Frontal cortex (tissue), 4 donors: ENCODE results near the gene CRACR2B. TPM values are rescaled to one million over a fixed set of nuclear protein-coding genes. Genes with fewer than 3 reads are reported as not detected.

Source experiments
- DNase-seq, 2 donors: peaks; one replicate each; pipeline ENCODE4 v3.0.0; 2012; ENCODE audit warnings: low spot score in 2 of 2
- FAIRE-seq: peaks from 2 replicates; lab custom pipeline; 2012; peaks lifted over from hg19 to GRCh38; lab: Jason Lieb, UNC
- total RNA-seq: library from RNA; depleted of rRNA; stranded (reverse); fragments of >200 nt; gene quantifications from one replicate; pipeline ENCODE4 v1.2.3, GENCODE V29; 2014
- donor health status: control.
- donor health status: control.
- donor health status: control.

Gene CRACR2B
- total RNA-seq, 1 donor from 2014 or later = 0.82 TPM

DNA sequence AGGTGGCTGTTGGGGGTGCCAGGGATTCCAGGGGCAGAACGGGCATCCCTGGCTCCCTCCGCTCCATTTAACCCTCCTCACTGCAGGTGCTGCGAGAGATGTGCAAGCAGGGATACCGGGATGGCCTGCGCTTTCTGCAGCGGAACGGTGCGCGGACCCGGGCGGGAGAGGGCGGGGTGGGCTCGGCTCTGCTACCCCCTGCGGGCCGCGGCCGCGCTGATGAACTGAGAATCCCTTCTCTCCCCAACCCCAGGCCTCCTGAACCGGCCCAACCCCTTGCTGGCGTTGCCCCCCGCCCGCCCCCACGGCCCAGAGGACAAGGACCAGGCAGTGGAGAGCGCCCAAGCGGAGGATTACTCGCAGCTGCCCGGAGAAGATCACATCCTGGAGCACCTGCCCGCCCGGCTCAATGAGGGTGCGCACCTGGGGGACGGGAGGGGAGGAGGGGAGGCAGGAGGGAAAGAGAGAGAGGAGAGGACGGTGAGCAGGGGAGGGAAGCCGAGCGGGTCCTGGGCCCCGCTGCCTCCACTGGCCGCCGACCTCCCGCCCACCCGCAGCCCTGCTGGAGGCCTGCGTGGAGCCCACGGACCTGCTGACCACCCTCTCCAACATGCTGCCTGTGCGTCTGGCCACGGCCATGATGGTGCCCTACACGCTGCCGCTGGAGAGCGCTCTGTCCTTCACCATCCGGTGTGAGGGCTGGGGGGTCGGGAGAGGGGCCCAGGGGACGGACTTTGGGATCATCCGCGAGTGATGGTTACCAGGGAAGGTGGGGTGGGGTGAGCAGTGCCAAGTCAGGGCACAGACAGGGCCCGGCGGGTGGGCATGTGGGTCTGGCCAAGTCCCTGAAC is 4.1 kb upstream of the CRACR2B start:
- FAIRE-seq = no peak
- DNase-seq = no peak

DNA sequence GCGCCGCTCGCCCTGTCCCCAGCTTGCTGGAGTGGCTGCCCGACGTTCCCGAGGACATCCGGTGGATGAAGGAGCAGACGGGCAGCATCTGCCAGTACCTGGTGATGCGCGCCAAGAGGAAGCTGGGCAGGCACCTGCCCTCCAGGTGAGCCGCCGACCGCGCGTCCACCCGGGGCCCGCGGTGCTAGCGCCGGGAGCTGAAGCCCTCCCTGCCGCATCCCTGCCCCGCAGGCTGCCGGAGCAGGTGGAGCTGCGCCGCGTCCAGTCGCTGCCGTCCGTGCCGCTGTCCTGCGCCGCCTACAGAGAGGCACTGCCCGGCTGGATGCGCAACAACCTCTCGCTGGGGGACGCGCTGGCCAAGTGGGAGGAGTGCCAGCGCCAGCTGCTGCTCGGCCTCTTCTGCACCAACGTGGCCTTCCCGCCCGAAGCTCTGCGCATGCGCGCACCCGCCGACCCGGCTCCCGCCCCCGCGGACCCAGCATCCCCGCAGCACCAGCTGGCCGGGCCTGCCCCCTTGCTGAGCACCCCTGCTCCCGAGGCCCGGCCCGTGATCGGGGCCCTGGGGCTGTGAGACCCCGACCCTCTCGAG is 3.3 kb upstream of the CRACR2B start:
- peak; percentile 58 to 66 for DNase-seq
- no peak for FAIRE-seq

DNA sequence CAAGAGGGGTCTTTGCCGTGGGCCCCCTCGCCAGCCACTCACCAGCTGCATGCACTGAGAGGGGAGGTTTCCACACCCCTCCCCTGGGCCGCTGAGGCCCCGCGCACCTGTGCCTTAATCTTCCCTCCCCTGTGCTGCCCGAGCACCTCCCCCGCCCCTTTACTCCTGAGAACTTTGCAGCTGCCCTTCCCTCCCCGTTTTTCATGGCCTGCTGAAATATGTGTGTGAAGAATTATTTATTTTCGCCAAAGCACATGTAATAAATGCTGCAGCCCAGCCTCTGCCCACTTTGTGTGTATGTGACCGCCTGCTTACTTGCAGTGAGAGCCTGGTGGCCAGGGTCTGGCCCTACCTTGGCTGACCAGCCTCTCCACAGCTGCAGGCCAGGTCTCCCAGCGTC is 2.8 kb upstream of the CRACR2B start:
- FAIRE-seq = no peak
- DNase-seq = no peak

DNA sequence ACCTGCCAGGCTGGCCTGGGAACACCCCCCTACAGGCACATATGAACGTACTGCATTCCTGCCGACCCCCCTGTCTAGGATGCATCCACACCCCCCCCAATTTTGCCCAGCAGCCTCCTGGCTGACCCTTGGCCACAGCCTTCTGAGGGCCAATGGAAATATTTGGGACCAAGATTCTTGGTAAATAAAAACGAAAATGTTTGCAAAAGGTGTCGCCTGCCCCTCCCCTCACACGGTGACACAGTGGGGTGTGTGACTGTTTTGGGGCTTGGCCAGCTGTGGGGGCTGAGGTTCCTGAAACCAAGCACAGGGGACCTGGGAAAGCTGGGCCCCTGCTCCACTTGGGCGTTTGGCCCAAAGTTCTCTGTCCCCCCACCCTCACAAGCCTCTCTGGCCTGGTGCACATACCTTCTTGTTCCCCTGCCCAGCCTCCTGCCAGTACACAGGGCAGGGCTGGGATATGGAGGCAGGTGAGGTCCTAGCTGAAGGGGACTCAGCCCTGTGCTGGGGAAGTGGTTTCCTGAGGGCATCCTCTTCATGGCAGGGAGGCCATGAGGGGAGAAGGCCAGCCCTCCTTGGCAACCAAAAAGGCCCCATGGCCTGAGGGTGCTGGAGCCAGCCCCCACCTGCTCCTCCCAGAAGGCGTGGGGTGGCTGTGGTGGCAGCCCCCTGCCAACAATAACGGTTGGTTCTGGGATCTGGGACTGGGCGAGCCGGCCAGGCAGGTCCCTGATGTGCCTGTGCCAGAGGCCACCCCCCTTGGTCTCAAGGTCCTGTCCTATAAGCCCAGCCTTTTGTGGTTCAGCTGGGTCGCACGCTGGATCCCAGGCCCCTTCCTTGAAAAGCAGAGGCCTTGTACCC is 2.1 kb upstream of the CRACR2B start:
- FAIRE-seq = no peak

DNA sequence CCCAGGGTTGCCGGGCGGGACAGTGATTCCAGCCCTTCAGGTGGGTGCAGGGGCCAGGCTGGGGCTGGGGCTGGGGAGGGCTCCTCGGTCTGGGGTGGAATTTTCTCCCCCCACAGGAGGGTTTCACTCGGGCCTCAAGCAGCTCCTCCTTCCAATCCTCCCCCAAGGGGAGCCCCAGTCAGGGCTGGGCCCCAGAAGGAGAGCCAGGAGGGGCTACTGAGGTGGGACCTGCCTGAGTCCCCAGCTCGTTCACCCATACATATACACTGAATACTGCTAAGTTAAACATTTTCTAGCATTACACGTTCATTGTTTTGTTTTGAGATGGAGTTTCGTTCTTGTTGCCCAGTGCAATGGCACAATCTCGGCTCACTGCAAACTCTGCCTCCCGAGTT is 1.5 kb upstream of the CRACR2B start:
- FAIRE-seq = no peak
- no peak for DNase-seq

More for the DNA sequence above, 2.1 kb upstream of the CRACR2B start:
- no peak for DNase-seq

DNA sequence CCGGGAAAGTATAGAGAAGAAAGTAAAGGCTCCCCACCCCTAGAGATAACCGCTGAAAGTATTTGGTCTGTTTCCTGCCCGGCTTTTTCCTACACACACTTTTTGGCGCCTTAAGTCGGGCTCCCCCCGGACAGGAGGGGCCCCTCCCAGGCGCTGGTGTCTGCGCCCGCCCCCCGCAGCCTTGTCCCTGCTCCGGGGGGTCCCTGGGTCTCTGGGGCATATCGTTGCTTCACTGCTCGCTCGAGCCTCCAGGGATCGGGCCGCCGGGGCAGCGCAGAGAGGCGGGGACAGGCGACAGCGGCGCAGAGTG is 928 bp upstream of the CRACR2B start:
- DNase-seq (no peak), FAIRE-seq (no peak)

DNA sequence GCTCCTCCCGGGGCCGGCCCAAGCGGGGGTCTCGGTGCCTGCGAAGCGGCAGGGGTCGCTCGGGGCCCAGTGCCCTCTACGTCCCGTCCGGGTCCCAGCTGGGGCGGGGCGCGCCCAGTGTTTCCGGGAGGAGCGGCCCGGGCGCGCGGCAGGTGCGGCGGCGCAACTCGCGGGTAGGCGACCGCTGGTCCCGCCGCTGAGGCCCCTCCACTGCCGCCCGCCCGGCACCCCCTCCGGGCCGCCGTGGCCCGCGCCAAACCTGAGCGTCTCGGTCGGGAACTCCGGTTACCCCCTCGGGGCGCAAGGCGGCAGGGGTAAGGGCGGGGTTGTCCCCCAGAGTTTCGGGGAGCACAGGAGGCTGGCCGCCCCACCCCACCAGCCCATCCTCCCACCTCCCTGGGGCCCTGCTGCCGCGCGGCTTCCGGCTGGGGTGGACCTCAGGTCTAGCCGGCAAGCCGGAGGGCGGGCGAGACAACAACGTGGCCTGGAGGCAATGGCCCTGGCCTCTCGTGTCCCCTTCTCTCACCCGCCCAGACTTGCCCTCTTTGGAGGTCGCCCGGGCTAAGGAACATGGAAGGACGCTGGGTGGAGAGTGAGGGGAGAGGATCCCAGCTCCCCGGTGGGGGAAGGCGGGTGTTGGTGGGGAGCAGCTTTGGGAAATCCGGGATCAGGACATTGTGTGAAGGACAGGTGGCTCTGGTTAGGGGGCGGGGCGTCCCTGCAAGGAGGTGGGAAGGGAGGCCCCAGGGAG is 398 bp upstream of the CRACR2B start:
- DNase-seq (no peak), FAIRE-seq (no peak)

DNA sequence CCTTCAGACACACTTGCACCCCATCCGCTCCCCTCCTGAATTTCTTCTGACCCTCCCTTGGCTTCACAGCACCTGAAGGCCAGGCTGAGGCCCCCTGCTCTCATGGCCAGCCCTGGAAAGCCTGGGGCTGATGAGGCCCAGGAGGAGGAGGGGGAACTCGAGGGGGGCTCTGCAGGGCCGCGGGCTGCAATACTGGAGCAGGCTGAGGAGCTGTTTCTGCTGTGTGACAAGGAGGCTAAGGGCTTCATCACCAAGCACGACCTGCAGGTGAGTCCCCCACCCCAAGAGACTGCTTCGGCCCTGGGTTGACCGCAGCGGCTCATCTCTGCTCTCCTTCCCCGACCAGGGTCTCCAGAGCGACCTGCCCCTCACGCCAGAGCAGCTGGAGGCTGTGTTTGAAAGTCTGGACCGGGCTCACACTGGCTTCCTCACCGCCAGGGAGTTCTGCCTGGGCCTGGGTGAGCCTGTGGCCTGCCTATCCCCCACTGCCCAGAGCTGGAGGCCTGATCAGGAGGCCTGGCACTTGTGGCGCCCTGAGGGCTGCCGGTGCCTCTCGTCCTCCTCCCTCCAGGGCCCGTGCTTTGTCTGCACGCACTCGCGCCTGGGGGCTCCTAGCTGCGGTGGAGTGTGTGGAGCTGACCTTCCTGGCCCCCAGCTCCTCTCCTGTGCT is 922 bp downstream of the CRACR2B start:
- DNase-seq (no peak), FAIRE-seq (no peak)

DNA sequence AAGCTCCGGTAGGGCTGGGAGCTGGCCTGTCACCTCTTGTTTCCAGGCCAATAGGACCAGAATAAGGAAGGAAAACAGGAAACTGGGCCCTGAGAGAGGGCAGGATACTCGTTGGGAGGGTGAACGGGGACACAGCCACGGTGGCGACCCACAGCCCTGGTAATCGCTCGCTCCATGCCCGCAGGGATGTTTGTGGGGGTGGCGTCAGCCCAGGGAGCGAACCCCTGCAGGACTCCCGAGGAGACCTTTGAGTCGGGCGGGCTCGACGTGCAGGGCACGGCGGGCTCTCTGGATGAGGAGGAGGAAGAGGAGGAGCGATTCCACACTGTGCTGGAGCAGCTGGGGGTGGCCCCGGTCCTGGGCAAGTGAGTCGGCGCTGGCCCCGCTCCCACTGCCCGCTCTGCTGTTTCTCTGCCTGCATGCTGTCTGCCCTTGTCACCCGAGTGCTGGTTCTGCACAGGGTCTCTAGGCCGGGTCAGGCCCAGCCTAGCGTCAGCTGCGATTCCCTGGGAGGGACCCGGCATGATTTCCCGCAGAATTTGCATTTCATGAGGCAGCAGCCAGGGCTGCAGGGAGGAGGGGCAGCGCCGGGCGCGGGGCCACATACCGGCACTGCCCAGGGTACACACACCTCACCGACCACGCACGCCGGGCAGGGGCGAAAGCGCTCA is 1.6 kb downstream of the CRACR2B start:
- DNase-seq = no peak
- no peak for FAIRE-seq

DNA sequence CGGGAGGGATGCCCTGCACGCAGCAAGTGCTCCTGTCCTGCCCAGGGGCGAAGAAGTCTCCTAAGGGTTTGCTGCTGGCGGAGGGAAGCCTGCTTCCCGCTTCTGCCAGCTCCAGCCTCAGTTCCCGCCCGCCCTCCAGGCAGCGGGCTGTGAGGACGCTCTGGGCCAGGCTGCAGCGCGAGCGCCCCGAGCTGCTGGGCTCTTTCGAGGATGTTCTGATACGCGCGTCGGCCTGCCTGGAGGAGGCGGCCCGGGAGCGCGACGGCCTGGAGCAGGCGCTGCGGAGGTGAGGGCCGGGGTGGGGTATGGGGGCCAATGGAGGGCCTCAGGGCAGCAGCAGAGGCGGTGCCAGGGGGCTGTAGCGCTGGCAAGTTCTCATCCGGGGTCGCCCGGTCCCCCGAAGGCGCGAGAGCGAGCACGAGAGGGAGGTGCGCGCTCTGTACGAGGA is 2.2 kb downstream of the CRACR2B start:
- DNase-seq (no peak), FAIRE-seq (no peak)

DNA sequence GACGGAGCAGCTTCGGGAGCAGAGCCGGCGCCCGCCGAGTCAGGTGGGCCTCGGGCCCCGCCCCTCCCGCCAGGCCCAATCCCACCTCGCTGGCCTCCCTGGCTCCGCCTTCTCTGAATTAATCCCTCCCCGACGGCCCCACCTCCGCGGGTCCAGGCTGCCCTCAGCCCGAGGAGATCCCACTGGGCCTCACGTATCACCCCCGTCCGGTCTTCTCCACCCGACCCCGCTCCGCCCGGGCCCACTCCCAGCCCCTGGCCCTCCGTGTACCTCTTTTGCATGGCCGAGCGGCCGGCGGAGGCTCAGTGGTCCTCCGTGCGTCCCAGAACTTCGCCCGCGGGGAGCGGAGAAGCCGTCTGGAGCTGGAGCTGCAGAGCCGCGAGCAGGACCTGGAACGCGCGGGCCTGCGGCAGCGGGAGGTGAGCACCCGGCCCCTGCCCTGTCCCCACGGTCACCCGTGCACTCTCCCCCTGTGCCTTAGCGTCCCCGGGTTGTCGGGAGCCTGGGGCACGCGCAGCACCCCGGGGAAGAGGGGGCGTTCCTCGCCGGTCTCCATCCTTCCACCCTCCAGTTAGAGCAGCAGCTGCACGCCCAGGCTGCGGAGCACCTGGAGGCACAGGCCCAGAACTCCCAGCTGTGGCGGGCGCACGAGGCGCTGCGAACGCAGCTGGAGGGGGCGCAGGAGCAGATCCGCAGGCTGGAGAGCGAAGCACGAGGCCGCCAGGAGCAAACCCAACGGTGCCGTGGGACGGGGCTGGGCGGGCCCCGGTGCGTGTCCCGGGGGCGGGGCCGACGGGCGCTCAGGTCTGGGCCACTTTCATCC is 2.8 kb downstream of the CRACR2B start:
- FAIRE-seq (no peak), DNase-seq (peak in 1 of 2 donors; percentile 58)

DNA sequence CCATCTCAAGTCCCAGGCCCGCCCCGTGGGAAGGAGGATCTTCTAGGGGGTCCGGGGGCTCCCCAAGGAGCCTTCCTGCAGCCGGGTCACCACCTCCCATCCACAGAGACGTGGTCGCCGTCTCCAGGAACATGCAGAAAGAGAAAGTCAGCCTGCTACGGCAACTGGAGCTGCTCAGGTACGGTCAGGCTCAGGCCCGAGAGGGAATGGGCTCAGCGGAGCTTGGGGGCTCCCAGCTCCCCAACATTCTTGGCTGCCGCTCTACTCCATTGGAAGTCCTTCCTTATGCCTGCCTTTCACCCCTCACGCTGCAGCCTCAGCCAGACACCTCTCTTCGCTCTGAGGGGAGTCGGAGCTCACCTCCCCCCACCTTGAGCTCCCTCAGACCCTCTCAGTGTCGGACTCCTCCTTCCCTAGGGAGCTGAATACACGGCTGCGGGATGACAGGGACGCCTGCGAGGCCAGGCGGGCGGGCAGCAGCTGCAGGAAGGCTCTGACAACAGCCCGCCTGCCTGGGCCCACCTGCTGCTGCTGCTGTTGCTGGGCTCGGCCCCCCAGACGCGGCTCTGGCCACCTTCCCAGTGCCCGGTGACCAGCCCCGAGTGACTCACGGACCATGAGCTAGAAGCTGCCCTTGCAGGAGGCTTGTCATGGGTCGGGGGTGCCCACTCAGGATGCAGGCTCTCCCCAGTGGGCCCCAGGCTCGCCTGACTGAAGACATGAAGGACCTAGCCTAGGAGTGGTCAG is 3.6 kb downstream of the CRACR2B start:
- FAIRE-seq = no peak
- DNase-seq = no peak

DNA sequence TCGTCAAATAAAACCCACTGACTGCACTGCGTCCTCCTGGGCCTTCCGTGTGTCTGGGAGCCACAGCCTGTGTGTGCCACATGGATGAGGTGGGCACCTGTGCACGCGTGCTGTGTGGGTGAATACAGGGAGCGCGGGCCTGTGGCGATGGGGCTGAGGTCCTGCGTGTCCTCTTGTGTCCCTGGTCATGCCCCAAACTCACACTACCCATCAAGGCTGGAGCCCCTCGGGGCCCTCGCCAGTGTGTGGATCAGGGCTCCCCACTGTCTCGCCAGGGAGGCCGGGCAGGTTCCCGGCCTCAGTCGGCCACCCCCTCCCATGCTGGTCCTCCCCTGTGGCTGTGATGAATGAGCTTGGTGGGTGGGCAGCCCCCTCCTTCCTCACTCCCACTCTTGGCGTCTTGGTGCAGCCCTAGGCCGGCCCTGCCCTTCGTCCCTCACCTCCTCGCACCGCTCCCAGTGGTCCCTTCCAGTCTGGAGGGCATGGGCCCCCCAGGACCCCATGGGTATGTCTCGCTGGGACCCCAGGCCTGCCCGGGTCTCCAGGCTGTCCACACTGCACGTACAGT is 4.3 kb downstream of the CRACR2B start:
- FAIRE-seq = no peak
- DNase-seq = no peak

DNA sequence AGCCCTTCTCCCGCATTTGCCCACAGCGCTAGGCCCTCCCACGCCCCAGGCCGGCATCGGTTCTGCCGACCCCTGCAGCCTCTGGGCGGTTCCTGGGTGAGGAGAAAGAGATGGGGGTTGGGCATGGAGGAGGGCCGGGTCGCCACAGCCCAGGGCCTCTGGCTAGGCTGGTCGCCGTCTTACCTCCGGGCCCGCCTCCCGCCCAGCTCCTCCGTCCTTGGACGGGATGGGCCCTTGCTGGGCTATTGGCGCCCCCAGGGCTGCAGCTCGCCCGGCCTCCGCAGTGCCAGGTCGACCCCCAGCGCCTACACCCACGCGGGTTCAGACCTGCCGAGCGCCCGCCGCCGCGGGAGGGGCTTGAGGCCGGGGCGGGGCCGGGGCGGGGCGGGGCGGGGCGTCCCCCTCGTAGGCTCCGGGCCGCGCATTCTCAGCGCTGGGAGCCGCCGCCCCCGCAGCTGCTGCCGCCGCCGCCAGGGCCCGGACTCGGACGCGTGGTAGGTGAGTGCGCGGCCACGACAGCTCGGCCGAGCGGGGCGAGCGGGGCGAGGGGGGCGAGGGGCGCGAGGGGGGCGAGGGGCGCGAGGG is 4.9 kb downstream of the CRACR2B start, which contains the start of gene CD151:
Gene CD151, plus strand, starts transcription at position 424 of the 585 bp plus-strand sequence. CDS start 3,118 bp downstream, outside the sequence.
- DNase-seq (peak in 1 of 2 donors; percentile 66), FAIRE-seq (no peak)

DNA sequence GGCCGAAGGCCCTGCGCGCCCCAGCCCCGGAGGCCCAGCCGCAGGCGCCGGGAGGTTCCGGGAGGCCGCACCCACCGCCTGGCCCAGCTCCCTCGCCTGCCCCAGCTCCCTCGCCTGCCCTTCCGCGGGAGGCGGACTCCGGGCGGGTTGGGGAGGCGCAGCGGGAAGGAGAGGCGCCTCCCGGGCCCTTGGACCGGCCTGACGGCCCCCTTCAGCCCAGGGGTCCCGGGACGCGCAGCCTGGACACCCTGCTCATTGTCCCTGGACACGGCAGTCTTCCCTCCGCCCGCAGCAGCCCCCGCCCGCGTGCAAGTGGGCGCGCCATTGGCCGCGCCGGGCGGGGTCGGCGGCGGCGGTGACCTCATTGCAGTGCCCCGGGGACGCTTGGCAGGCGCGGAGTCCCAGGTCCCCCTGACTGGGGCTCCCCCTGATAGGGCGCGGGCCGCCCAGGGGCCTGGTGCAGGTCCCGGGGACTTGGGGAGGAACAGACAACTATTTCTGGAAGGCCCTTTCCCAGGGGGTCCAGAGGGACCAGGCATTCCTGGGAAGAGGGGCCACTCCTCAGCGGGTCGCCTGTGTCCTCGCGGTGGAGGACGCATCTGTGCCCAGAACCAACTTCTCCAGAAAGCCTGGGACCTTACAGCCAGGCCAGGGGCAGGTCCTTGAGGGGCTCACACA is 5.5 kb downstream of the CRACR2B start:
- DNase-seq = no peak
- FAIRE-seq = no peak

DNA sequence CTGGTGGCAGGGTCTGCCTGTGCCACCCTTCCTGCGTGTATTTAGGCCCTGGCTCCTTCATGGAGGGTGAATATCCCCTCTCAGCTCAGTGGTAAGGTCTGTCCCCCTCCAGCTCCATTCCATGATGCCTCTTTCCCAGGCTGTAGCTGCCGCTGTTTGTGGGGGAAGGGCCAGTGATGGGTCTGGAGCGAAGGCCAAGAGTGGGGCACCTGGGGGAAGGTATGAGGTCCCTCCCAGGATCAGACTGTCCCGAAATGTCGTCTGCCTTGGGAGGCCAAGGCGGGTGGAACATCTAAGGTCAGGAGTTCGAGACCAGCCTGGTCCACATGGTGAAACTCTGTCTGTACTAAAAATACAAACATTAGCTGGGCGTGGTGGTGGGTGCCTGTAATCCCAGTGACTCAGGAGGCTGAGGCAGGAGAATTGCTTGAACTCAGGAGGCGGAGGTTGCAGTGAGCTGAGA is 6.2 kb downstream of the CRACR2B start:
- FAIRE-seq (no peak), DNase-seq (no peak)
